HG03520 (cell line): ENCODE results near the gene THAP8.

Experiments used
- ATAC-seq: cut with Tn5 transposase; IDR thresholded peaks from one replicate; pipeline ENCODE4 v1.9.1; 2021; ENCODE audit warnings: mild to moderate bottlenecking, moderate library complexity; ENCODE audit not compliant: unreplicated experiment

THAP8 gene

DNA sequence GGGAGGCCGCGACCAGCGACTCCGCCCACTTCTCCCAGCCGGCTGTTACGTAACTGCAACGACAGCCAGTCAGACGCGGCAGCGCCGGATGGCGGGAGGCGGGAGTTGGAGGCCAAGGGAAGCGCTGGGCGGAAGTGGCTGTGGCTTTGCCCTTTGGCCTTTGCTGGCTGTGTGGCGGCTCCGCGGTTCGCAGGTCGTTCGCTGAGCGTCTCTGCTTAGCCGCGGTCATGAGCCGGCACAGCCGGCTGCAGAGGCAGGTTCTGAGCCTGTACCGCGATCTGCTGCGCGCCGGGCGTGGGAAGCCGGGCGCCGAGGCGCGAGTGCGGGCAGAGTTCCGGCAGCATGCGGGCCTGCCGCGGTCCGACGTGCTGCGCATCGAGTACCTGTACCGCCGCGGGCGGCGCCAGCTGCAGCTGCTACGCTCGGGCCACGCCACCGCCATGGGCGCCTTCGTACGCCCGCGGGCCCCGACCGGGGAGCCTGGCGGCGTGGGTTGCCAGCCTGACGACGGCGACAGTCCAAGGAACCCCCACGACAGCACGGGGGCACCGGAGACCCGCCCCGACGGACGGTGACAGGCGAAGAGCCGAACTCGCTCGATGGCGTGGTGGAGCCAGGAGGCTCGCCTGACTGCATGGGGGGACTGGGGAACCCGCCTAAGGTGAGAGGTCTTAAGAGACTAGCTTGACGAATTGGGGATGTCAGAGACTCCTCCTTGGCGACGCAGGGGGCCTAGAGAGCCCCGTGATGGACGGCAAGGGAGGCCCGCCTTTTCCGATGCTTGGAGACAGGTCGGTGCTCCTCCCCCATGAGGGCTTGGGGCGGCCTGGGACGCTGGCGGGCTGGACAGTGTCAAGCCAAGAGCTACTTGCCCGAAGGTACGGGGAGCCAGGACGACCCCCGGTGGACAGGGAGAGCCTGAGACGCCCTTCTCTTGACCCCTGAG lies 58.8 kb downstream of the THAP8 start, which contains the start of gene SDHAF1:
Gene SDHAF1, plus strand, starts transcription at position 141 of the 946 bp plus-strand sequence. Its CDS starts 87 bp downstream, at position 228.
- ATAC-seq, result peak; percentile 84

- no peak for ATAC-seq
Observed at GRCh38 chr19:35993923-35994598, 60.0 kb downstream of the THAP8 start.

- ATAC-seq, result no peak
Observed at GRCh38 chr19:35992907-35993765, 60.9 kb downstream of the THAP8 start.

GRCh38 chr19:35991731-35992450 lies 62.2 kb downstream of the THAP8 start:
- no peak for ATAC-seq

DNA sequence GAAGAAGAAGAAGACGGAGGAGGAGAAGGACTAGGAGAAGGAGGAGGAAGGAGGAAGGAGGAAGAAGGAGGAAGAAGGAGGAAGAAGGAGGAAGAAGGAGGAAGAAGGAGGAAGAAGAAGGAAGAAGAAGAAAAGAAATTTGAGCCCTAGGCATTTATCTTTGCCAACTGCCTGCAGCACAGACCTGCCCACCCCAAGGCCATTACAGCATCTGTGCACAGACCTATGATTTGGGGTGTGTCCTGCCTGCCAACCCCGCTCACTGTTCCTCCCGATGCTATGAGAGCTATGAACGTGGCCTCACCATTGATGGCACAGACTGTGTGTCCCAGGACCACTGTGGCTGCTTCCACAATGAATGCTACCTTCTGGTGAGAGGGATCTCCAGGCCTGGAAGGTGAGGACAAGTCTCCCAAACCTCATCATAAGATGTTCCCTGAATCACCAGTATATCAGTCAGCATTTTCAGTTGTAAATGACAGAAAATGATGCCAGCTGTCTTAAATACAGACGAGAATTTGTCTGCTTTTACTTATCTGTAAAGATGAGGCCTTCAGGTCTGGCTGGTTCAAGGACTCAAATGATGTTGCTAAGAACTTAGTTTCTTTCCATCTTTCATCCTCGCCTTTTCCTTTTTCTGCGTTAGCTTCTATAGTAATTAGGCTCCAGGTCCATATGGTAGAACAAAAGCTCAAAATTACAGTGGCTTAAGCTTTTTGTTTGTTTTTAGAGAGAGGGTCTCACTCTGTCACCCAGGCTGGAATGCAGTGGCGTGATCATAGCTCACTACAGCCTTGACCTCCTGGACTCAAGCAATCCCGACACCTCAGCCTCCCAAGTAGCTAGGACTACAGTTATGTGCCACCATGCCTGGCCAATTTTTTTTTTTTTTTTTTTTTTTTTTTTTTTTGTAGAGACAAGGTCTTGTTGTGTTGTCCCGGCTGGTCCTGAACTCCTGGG lies 63.0 kb downstream of the THAP8 start:
- ATAC-seq, result no peak

GRCh38 chr19:35990156-35990555 lies 63.9 kb downstream of the THAP8 start:
- ATAC-seq, result no peak

- ATAC-seq, result no peak
Observed at GRCh38 chr19:35988824-35989223, 65.3 kb downstream of the THAP8 start.

- ATAC-seq, result no peak
Observed at GRCh38 chr19:35987571-35987896, 66.6 kb downstream of the THAP8 start.

DNA sequence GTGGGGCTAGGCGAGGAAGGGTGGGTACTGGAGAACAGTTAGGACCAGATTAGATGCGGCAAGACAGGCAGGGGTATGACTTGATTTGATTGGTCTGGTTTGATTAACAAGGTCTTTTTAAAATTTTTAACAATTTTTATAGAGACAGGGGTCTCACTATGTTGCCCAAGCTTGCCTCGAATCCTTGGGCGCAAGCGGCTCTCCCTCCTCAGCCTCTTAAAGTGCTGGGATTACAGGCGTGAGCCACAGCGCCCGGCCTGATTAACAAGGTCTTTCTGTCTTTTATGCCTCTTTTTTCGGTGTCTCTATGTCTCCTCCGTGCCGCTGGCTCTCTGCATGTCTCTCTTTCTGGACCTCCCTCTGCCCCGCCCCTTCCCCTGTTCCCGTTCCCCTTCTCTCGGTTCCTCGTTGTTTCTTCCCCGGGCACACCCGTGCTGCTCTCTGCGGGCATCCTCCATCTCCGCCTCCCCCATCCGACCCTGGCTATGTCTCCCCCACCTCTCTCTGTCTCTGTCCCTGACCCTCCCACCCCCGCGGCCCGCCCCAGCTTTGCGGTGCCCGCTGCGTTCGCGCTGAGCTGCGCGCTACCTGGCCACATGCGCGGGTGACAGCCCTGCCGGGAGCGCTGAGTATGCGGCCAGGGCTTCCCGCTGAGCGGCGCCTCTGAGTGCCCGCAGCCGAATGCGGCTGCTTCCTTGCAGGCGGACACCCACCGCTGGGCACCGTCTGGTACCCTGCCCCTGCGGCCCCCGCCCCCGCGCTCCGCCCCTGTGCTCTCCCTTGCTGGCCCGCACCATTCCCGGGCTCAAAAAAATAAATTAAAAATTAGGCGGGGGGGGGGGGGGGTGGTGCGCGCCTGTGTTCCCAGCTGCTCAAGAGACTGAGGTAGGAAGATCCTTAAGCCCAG lies 67.2 kb downstream of the THAP8 start:
- no peak for ATAC-seq

DNA sequence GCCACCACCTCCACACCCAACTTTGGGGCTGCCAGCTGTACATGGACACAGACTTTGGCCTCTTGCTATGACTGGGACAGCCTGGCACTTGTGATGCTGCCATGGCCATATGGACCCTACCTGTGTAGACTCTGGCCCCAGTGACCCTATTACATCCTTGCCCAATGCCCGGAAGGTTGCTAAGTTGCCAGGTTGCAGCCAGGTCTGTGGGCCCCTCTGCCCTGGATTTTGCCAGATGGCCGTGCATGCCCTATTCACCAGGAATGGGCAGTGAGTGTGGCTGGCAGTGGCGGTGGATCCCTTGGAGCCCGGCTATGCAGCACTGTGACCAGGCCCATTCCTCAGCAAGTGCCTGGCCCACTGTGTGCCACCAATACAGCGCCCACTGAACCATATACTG lies 68.0 kb downstream of the THAP8 start:
- no peak for ATAC-seq
